Measurements from ENCODE around the gene ADGRV1. TPM values are rescaled to one million over a fixed set of nuclear protein-coding genes. Genes with fewer than 3 reads are reported as not detected.

ADGRV1 gene
- polyA plus RNA-seq, 1 of the 3 experiments (the other 2 are of a cell fraction): 0.23 TPM

GRCh38 chr5:91164424-91164823 lies 605.8 kb downstream of the ADGRV1 start:
- no peaks in the 10 kb centered on the region for H4K20me1 ChIP-seq (ENCODE audit: insufficient read depth)
- WGBS (ENCODE audit: low lambda C conversion rate): 90% methylated on average over 3 of the region's 3 CpGs
- no peak overlapping the region for H2AFZ ChIP-seq (ENCODE audit: low read depth)
- no peak for TF ChIP-seq MAX (IDR thresholded peaks at IDR 0.05; ENCODE audit: low read depth)
- no peak for TF ChIP-seq JUND (IDR thresholded peaks at IDR 0.05)
- no peak for TF ChIP-seq RAD21 (IDR thresholded peaks at IDR 0.05; ENCODE audit: low read length)
- TF ChIP-seq EP300 (IDR thresholded peaks at IDR 0.05; ENCODE audit: borderline replicate concordance in 1 of 2, low read depth in 1 of 2, low read length in 1 of 2): no peak
- TF ChIP-seq RCOR1 (IDR thresholded peaks at IDR 0.05; ENCODE audit: low read length): no peak
- no peak overlapping the region for H3K4me3 ChIP-seq (ENCODE audit: low read depth in 2 of 2, low read length in 1 of 2)
- no peaks in the 10 kb centered on the region for H3K9me2 ChIP-seq
- H3K9ac ChIP-seq: no peak overlapping the region
- POLR2A ChIA-PET: no interaction called here
- H3K27ac ChIP-seq (ENCODE audit: low read depth in 2 of 2, low read length in 1 of 2): peak overlapping the region in 1 of 2 experiments; percentile 85; a peak in 2 of 4 replicates
- H3K79me2 ChIP-seq (ENCODE audit: insufficient read depth): no peaks in the 10 kb centered on the region
- no peaks in the 10 kb centered on the region for H3K36me3 ChIP-seq (replicated peaks in 1 of 2; ENCODE audit: control insufficient read depth in 1 of 2, insufficient read depth in 2 of 2, low read length in 1 of 2)
- H3F3A ChIP-seq (replicated peaks; ENCODE audit: insufficient read depth): peaks cover 15% of the 10 kb centered on the region
- no peak for DNase-seq
- H3K27me3 ChIP-seq (ENCODE audit: insufficient read depth): no peaks in the 10 kb centered on the region
- no peaks in the 10 kb centered on the region for H3K9me3 ChIP-seq
- CTCF ChIA-PET: no interaction called here
- no peak overlapping the region for H3K4me2 ChIP-seq
- peaks cover 2 to 17% of the 10 kb centered on the region in 2 experiments for H3K4me1 ChIP-seq (ENCODE audit: control insufficient read depth in 1 of 2, insufficient read depth in 2 of 2, low read depth in 1 of 2, low read length in 1 of 2)

DNA sequence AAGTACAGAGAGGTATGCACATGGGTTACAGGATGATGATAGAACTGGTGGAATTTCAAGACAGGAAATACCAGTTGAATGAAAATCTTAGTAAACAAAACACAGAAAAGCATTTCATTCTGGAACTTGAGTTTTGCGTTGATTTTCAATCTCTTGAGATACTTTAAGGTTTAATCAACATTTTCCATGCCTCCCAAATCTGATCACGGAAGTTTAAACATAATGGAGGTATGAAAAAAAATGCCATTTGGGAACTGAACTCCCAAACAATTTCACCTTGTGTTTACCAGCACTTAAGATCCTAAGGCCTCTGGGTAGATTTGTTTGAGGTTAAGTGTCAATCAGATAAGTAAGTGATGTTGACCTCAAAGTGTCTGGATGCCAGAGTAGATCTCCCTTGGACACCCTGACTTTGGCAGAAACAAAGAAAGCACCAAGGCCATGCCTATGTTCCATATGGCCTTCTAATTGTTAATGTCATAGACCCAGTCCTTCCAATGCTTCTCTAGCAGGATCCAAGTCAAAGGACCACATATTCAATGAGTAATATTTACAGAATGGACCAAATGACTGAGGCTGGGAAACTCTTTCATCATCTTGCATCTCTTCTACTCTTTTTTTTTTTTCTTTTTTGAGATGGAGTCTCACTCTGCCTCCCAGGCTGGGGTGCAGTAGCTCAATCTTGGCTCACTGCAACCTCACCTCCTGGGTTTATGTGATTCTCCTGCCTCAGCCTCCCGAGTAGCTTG lies 607.6 kb downstream of the ADGRV1 start:
- ChIA-PET CTCF (no interaction called here), POLR2A (no interaction called here)
- Histone ChIP-seq H4K20me1 (ENCODE audit: insufficient read depth) (no peaks in the 10 kb centered on the region), H3F3A (replicated peaks; ENCODE audit: insufficient read depth) (peaks cover 15% of the 10 kb centered on the region), H3K9ac (no peak overlapping the region), H3K27me3 (ENCODE audit: insufficient read depth) (no peaks in the 10 kb centered on the region), H3K9me2 (no peaks in the 10 kb centered on the region), H3K79me2 (ENCODE audit: insufficient read depth) (no peaks in the 10 kb centered on the region), H3K4me2 (peak overlapping the region; percentile 34; the same call in 1 of the 2 replicates), H3K9me3 (no peaks in the 10 kb centered on the region), H2AFZ (ENCODE audit: low read depth) (0 out of 2 replicates have a peak overlapping the region, but pooled peaks have one; percentile 47), H3K4me3 (ENCODE audit: low read depth in 2 of 2, low read length in 1 of 2) (no peak overlapping the region), H3K36me3 (replicated peaks in 1 of 2; ENCODE audit: control insufficient read depth in 1 of 2, insufficient read depth in 2 of 2, low read length in 1 of 2) (no peaks in the 10 kb centered on the region), H3K27ac (ENCODE audit: low read depth in 2 of 2, low read length in 1 of 2) (peak overlapping the region; percentile 53 to 67; a peak in 3 of 4 replicates), H3K4me1 (ENCODE audit: control insufficient read depth in 1 of 2, insufficient read depth in 2 of 2, low read depth in 1 of 2, low read length in 1 of 2) (peaks cover 2 to 27% of the 10 kb centered on the region in 2 experiments)
- TF ChIP-seq FOXJ3 (CRISPR knock-in tag; IDR thresholded peaks at IDR 0.05) (no peak), TCF12 (IDR thresholded peaks at IDR 0.05) (peak; percentile 14; the same call in 1 of the 2 replicates), NRF1 (IDR thresholded peaks at IDR 0.05; ENCODE audit: low read depth, low read length) (no peak), EP300 (IDR thresholded peaks at IDR 0.05; ENCODE audit: borderline replicate concordance in 1 of 2, low read depth in 1 of 2, low read length in 1 of 2) (0 out of 4 replicates have a peak, but pooled peaks of 1 of the 2 experiments have one; percentile 7), RXRA (IDR thresholded peaks at IDR 0.05; ENCODE audit: borderline replicate concordance, low read depth) (no peak), POLR2AphosphoS5 (IDR thresholded peaks at IDR 0.05; ENCODE audit: low read depth, low read length) (no peak)
- DNase-seq: no peak
- 72% methylated on average over 3 of the region's 3 CpGs for WGBS (ENCODE audit: low lambda C conversion rate)

DNA sequence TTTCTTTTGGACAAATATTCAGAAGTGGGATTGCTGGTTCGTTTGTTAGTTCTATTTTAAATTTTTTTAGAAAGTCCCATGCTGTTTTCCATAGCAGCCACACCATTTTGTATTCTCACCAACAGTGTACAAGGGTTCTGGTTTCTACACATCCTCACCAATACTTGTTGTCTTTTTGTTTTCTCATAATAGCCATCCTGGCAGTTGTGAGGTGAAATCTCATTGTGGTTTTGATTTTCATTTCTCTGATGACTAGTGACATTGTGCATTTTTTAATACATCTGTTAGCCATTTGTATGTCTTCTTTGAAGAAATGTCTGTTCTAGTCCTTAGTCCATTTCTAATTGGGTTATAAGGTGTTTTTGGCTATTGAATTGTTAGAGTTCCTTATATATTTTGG lies 610.3 kb downstream of the ADGRV1 start:
- CTCF ChIA-PET: no interaction called here
- no peak overlapping the region for H3K4me2 ChIP-seq
- TF ChIP-seq MAX (IDR thresholded peaks at IDR 0.05; ENCODE audit: low read depth): no peak
- no peak for TF ChIP-seq REST (IDR thresholded peaks at IDR 0.05; ENCODE audit: low read depth, low read length)
- no peak for TF ChIP-seq TEAD4 (IDR thresholded peaks at IDR 0.05; ENCODE audit: borderline replicate concordance, insufficient read depth)
- no peak for TF ChIP-seq NRF1 (IDR thresholded peaks at IDR 0.05; ENCODE audit: low read depth, low read length)
- no peak for TF ChIP-seq ELF1 (IDR thresholded peaks at IDR 0.05)
- TF ChIP-seq SIN3A (IDR thresholded peaks at IDR 0.05; ENCODE audit: borderline replicate concordance, low read depth, low read length): no peak
- TF ChIP-seq FOSL2 (IDR thresholded peaks at IDR 0.05; ENCODE audit: borderline replicate concordance, low read depth): no peak
- no peak for TF ChIP-seq FOXJ3 (CRISPR knock-in tag; IDR thresholded peaks at IDR 0.05)
- TF ChIP-seq, protein P1, sequence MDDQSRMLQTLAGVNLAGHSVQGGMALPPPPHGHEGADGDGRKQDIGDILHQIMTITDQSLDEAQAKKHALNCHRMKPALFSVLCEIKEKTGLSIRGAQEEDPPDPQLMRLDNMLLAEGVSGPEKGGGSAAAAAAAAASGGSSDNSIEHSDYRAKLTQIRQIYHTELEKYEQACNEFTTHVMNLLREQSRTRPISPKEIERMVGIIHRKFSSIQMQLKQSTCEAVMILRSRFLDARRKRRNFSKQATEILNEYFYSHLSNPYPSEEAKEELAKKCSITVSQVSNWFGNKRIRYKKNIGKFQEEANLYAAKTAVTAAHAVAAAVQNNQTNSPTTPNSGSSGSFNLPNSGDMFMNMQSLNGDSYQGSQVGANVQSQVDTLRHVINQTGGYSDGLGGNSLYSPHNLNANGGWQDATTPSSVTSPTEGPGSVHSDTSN (IDR thresholded peaks at IDR 0.05): no peak
- no peak for TF ChIP-seq MXI1 (IDR thresholded peaks at IDR 0.05; ENCODE audit: low read depth, low read length)

More for the DNA sequence above, 610.3 kb downstream of the ADGRV1 start:
- 63% methylated on average over 1 of the region's 1 CpG for WGBS (ENCODE audit: low lambda C conversion rate)
- Histone ChIP-seq H3K9me3 (no peaks in the 10 kb centered on the region), H2AFZ (ENCODE audit: low read depth) (no peak overlapping the region), H3K79me2 (ENCODE audit: insufficient read depth) (no peaks in the 10 kb centered on the region), H3K9ac (no peak overlapping the region), H3F3A (replicated peaks; ENCODE audit: insufficient read depth) (peaks cover 11% of the 10 kb centered on the region), H3K9me2 (no peaks in the 10 kb centered on the region), H3K27me3 (ENCODE audit: insufficient read depth) (no peaks in the 10 kb centered on the region), H4K20me1 (ENCODE audit: insufficient read depth) (no peaks in the 10 kb centered on the region), H3K27ac (ENCODE audit: low read depth in 2 of 2, low read length in 1 of 2) (no peak overlapping the region), H3K4me1 (ENCODE audit: control insufficient read depth in 1 of 2, insufficient read depth in 2 of 2, low read depth in 1 of 2, low read length in 1 of 2) (peaks cover 0 to 20% of the 10 kb centered on the region in 2 experiments; a peak in 3 of 4 replicates), H3K4me3 (ENCODE audit: low read depth in 2 of 2, low read length in 1 of 2) (no peak overlapping the region), H3K36me3 (replicated peaks in 1 of 2; ENCODE audit: control insufficient read depth in 1 of 2, insufficient read depth in 2 of 2, low read length in 1 of 2) (no peaks in the 10 kb centered on the region)
- POLR2A ChIA-PET: no interaction called here
- no peak for DNase-seq

Measured in SK-N-SH (cell line).